ENCODE data around the gene FAM171A2. TPM values are rescaled to one million over a fixed set of nuclear protein-coding genes. Genes with fewer than 3 reads are reported as not detected.
"Not testable (repeated sequence)": the region's sequence is repeated elsewhere in the genome, so short reads cannot be mapped to it uniquely, and the experiment has no call there.

The FAM171A2 gene
- total and polyA plus RNA-seq, 2 donors (not counting 1 experiment from before 2014, with no cell fraction given), result 1.7 to 5.0 TPM

DNA sequence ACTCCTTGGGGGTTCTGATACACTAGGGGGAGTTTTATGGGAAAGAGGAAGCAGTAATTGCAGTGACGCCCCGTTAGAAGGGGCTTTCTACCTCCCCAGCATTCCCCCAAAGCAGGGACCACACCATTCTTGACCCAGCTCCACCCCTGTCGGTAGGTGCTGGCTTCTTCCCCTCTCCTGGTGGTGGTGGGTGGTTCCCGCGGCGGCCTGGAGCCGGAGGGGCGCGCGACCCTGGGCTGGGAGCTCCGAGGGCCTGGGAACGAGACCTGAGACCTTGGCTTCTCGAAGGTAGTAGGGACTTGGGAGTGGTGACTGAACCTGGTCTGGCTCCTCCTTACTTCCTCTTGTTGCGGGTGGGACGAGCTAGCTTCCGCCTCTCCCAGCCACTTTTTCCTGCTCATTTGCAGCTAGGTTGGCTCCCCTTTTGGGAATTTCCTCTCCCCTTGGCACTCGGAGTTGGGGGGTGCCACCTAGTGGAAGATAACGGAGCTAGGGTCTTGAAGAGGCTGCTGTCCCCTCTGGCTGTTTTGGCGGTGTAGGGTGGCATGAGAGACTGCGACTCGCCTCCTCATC lies 18.1 kb downstream of the FAM171A2 start:
- Histone ChIP-seq H3K27me3 (ENCODE audit: control insufficient read depth, insufficient read depth, low read length) (no peaks in the 10 kb centered on the region), H2AFZ (ENCODE audit: low read length) (peak overlapping the region; percentile 65), H3K36me3 (ENCODE audit: control insufficient read depth, insufficient read depth, low read length) (peaks cover 3% of the 10 kb centered on the region), H3K9ac (ENCODE audit: insufficient read depth, low read length) (peak overlapping the region; percentile 77), H3K79me2 (ENCODE audit: control insufficient read depth, insufficient read depth, low read length) (peaks cover 7% of the 10 kb centered on the region), H3K4me2 (ENCODE audit: extremely low read depth, insufficient read depth, low read length) (peak overlapping the region; percentile 94), H3K4me3 (replicated peaks in 1 of 4; ENCODE audit: control extremely low read depth in 1 of 4, insufficient read depth in 1 of 4, low read depth in 3 of 4, low read length in 4 of 4) (peak overlapping the region; percentile 96 to 98 (median 97)), H3K9me3 (ENCODE audit: control insufficient read depth, insufficient read depth, low read depth, low read length) (no peaks in the 10 kb centered on the region), H4K20me1 (ENCODE audit: control insufficient read depth, extremely low read depth, insufficient read depth, low read length) (no peaks in the 10 kb centered on the region), H3K4me1 (ENCODE audit: control insufficient read depth, extremely low read depth, insufficient read depth, low read length) (no peaks in the 10 kb centered on the region), H3K27ac (ENCODE audit: insufficient read depth, low read length) (peak overlapping the region; percentile 64)
- TF ChIP-seq, protein P1, sequence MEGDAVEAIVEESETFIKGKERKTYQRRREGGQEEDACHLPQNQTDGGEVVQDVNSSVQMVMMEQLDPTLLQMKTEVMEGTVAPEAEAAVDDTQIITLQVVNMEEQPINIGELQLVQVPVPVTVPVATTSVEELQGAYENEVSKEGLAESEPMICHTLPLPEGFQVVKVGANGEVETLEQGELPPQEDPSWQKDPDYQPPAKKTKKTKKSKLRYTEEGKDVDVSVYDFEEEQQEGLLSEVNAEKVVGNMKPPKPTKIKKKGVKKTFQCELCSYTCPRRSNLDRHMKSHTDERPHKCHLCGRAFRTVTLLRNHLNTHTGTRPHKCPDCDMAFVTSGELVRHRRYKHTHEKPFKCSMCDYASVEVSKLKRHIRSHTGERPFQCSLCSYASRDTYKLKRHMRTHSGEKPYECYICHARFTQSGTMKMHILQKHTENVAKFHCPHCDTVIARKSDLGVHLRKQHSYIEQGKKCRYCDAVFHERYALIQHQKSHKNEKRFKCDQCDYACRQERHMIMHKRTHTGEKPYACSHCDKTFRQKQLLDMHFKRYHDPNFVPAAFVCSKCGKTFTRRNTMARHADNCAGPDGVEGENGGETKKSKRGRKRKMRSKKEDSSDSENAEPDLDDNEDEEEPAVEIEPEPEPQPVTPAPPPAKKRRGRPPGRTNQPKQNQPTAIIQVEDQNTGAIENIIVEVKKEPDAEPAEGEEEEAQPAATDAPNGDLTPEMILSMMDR (conservative IDR thresholded peaks at IDR 0.05 in 1 of 2, IDR thresholded peaks at IDR 0.05 in 1 of 2; ENCODE audit: low read depth in 1 of 2, low read length in 2 of 2), result peak; percentile 39 to 45
- TF ChIP-seq EZH2 (IDR thresholded peaks at IDR 0.05; ENCODE audit: low read length, missing control alignments), result no peak
- peak; percentile 51 to 58 for DNase-seq (ENCODE audit: low read depth in 2 of 2)

GRCh38 chr17:44344939-44345453 lies 18.7 kb downstream of the FAM171A2 start, which contains the start of gene GRN:
TSS of gene GRN (plus strand) at chr17:44345302. CDS start at chr17:44349165, 3,863 bp downstream.
- H4K20me1 ChIP-seq (ENCODE audit: control insufficient read depth, extremely low read depth, insufficient read depth, low read length), result no peaks in the 10 kb centered on the region
- TF ChIP-seq EZH2 (IDR thresholded peaks at IDR 0.05; ENCODE audit: low read length, missing control alignments), result no peak
- TF ChIP-seq, protein P1 (conservative IDR thresholded peaks at IDR 0.05 in 1 of 2, IDR thresholded peaks at IDR 0.05 in 1 of 2; ENCODE audit: low read depth in 1 of 2, low read length in 2 of 2), result peak in 1 of 2 donors; percentile 1

DNA sequence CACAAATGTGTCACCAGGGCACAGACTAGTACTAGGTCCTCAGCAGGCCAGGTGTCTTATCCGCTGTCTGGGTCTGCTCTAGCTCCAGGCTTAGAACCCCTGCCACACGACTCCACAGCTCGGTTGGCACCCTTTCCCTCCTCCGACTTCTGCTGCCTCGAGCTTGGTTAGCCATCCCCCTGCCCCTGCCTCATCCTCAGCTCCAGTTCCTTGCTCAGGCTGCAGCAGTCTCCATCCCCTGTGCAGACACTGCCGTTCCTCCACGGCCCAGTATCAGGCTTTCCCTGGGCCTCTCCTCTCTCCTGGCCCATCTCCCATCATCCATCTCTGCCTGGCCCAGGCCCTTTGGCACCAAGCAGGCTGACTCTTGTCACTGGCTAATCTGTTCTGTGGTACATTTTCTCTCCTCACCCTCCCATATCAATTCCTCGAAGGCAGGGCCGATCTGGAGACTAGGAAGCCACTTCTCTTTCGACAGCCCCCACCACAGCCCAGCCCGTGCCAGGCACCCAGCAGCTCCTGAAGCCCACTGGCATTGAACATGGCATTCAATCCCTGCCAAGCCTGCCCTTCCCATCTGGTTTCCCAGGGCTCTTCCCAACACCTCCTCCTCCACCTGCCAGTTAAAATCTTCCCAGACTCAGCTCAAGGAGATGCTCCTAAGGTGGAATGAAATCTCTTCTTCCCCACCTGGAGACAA lies 20.0 kb downstream of the FAM171A2 start:
- no peaks in the 10 kb centered on the region for H3K9me3 ChIP-seq (ENCODE audit: control insufficient read depth, insufficient read depth, low read depth, low read length)
- no peaks in the 10 kb centered on the region for H3K27me3 ChIP-seq (ENCODE audit: control insufficient read depth, insufficient read depth, low read length)
- H3K4me2 ChIP-seq (ENCODE audit: extremely low read depth, insufficient read depth, low read length), result no peak overlapping the region
- no peak for DNase-seq (ENCODE audit: low read depth in 2 of 2)
- no peak overlapping the region for H3K27ac ChIP-seq (ENCODE audit: insufficient read depth, low read length)
- H3K4me1 ChIP-seq (ENCODE audit: control insufficient read depth, extremely low read depth, insufficient read depth, low read length), result no peaks in the 10 kb centered on the region
- no peaks in the 10 kb centered on the region for H3K36me3 ChIP-seq (ENCODE audit: control insufficient read depth, insufficient read depth, low read length)
- no peak overlapping the region for H2AFZ ChIP-seq (ENCODE audit: low read length)
- H4K20me1 ChIP-seq (ENCODE audit: control insufficient read depth, extremely low read depth, insufficient read depth, low read length), result no peaks in the 10 kb centered on the region
- no peak overlapping the region for H3K4me3 ChIP-seq (replicated peaks in 1 of 4; ENCODE audit: control extremely low read depth in 1 of 4, insufficient read depth in 1 of 4, low read depth in 3 of 4, low read length in 4 of 4)
- peaks cover 7% of the 10 kb centered on the region for H3K79me2 ChIP-seq (ENCODE audit: control insufficient read depth, insufficient read depth, low read length)
- H3K9ac ChIP-seq (ENCODE audit: insufficient read depth, low read length), result no peak overlapping the region
- TF ChIP-seq, protein P1 (conservative IDR thresholded peaks at IDR 0.05 in 1 of 2, IDR thresholded peaks at IDR 0.05 in 1 of 2; ENCODE audit: low read depth in 1 of 2, low read length in 2 of 2), result no peak
- no peak for TF ChIP-seq EZH2 (IDR thresholded peaks at IDR 0.05; ENCODE audit: low read length, missing control alignments)

More at GRCh38 chr17:44344939-44345453, 18.7 kb downstream of the FAM171A2 start, which contains the start of gene GRN:
- H3K4me3 ChIP-seq (replicated peaks in 1 of 4; ENCODE audit: control extremely low read depth in 1 of 4, insufficient read depth in 1 of 4, low read depth in 3 of 4, low read length in 4 of 4), result peak within 1 kb of the TSS; percentile 96 to 98 (median 97)
- no peaks in the 10 kb centered on the region for H3K4me1 ChIP-seq (ENCODE audit: control insufficient read depth, extremely low read depth, insufficient read depth, low read length)
- peak within 1 kb of the TSS; percentile 64 for H3K27ac ChIP-seq (ENCODE audit: insufficient read depth, low read length)
- H3K4me2 ChIP-seq (ENCODE audit: extremely low read depth, insufficient read depth, low read length), result peak within 1 kb of the TSS; percentile 94
- peaks cover 7% of the 10 kb centered on the region for H3K79me2 ChIP-seq (ENCODE audit: control insufficient read depth, insufficient read depth, low read length)
- peaks cover 3% of the 10 kb centered on the region for H3K36me3 ChIP-seq (ENCODE audit: control insufficient read depth, insufficient read depth, low read length)
- H3K9me3 ChIP-seq (ENCODE audit: control insufficient read depth, insufficient read depth, low read depth, low read length), result no peaks in the 10 kb centered on the region
- no peaks in the 10 kb centered on the region for H3K27me3 ChIP-seq (ENCODE audit: control insufficient read depth, insufficient read depth, low read length)
- peak within 1 kb of the TSS; percentile 65 for H2AFZ ChIP-seq (ENCODE audit: low read length)
- H3K9ac ChIP-seq (ENCODE audit: insufficient read depth, low read length), result peak within 1 kb of the TSS; percentile 77
- peak; percentile 99 to 100 for DNase-seq (ENCODE audit: low read depth in 2 of 2)

- not testable (repeated sequence) for H3K4me3 ChIP-seq (replicated peaks in 1 of 4; ENCODE audit: control extremely low read depth in 1 of 4, insufficient read depth in 1 of 4, low read depth in 3 of 4, low read length in 4 of 4); H3K27ac ChIP-seq (ENCODE audit: insufficient read depth, low read length); H4K20me1 ChIP-seq (ENCODE audit: control insufficient read depth, extremely low read depth, insufficient read depth, low read length); H3K36me3 ChIP-seq (ENCODE audit: control insufficient read depth, insufficient read depth, low read length); H2AFZ ChIP-seq (ENCODE audit: low read length); H3K9ac ChIP-seq (ENCODE audit: insufficient read depth, low read length); DNase-seq (ENCODE audit: low read depth in 2 of 2); H3K4me2 ChIP-seq (ENCODE audit: extremely low read depth, insufficient read depth, low read length); H3K4me1 ChIP-seq (ENCODE audit: control insufficient read depth, extremely low read depth, insufficient read depth, low read length); H3K9me3 ChIP-seq (ENCODE audit: control insufficient read depth, insufficient read depth, low read depth, low read length); H3K27me3 ChIP-seq (ENCODE audit: control insufficient read depth, insufficient read depth, low read length); H3K79me2 ChIP-seq (ENCODE audit: control insufficient read depth, insufficient read depth, low read length)
These were observed 23.1 kb downstream of the FAM171A2 start for GRCh38 chr17:44340553-44340952.

Measured in fibroblast of lung (primary cell).